Neural progenitor cell (in vitro differentiated cells): ENCODE results near the gene DOCK10. TPM values are rescaled to one million over a fixed set of nuclear protein-coding genes. Genes with fewer than 3 reads are reported as not detected.

ENCODE experiments used
- DNase-seq: peaks from one replicate; pipeline ENCODE4 v3.0.0-alpha.2; 2016; ENCODE audit warnings: low spot score
- H2AFZ ChIP-seq: fragments of 200-600 bp; sonication (generic); replicated peaks from 2 replicates; pipeline ENCODE4 v1.6.1; 2016; ENCODE audit warnings: antibody characterized with exemption
- H3F3A ChIP-seq: fragments of 200-600 bp; sonication (generic); 2 replicates; pipeline ENCODE4 v1.6.1; 2016; ENCODE audit warnings: antibody characterized with exemption, low read depth
- H3K27ac ChIP-seq: fragments of 200-600 bp; sonication (generic); 2 replicates; pipeline ENCODE4 v1.5.1; 2016; ENCODE audit warnings: mild to moderate bottlenecking
- H3K27me3 ChIP-seq: fragments of 200-600 bp; sonication (generic); 2 replicates; pipeline ENCODE4 v1.6.1; 2016; ENCODE audit warnings: mild to moderate bottlenecking, moderate library complexity
- H3K36me3 ChIP-seq: fragments of 200-600 bp; sonication (generic); 2 replicates; pipeline ENCODE4 v1.5.1; 2016
- H3K4me1 ChIP-seq: fragments of 200-600 bp; sonication (generic); 2 replicates; pipeline ENCODE4 v1.6.1; 2016; ENCODE audit warnings: mixed run types
- H3K4me2 ChIP-seq: fragments of 200-600 bp; sonication (generic); 2 replicates; pipeline ENCODE4 v1.6.1; 2016
- H3K4me3 ChIP-seq: fragments of 200-600 bp; sonication (generic); 2 replicates; pipeline ENCODE4 v1.5.1; 2016
- H3K79me2 ChIP-seq: fragments of 200-600 bp; sonication (generic); 2 replicates; pipeline ENCODE4 v1.6.1; 2016; ENCODE audit warnings: low read depth
- H3K9ac ChIP-seq: fragments of 200-600 bp; sonication (generic); 2 replicates; pipeline ENCODE4 v1.6.1; 2016
- H3K9me3 ChIP-seq: fragments of 200-600 bp; sonication (generic); 2 replicates; pipeline ENCODE4 v1.5.1; 2016; ENCODE audit warnings: low read depth
- H4K20me1 ChIP-seq: fragments of 200-600 bp; sonication (generic); 2 replicates; pipeline ENCODE4 v1.6.1; 2016; ENCODE audit warnings: low read depth
- H3K27ac Mint-ChIP-seq: 3 replicates; pipeline ENCODE4 v1.8.0; 2021; ENCODE audit warnings: mixed read lengths
- H3K27me3 Mint-ChIP-seq: 2 replicates; pipeline ENCODE4 v1.8.0; 2022; ENCODE audit warnings: low read depth, mild to moderate bottlenecking, inconsistent platforms, moderate library complexity, mixed read lengths; ENCODE audit not compliant: insufficient read depth
- H3K36me3 Mint-ChIP-seq: 3 replicates; pipeline ENCODE4 v1.8.0; 2021; ENCODE audit warnings: mixed read lengths
- H3K4me1 Mint-ChIP-seq: 3 replicates; pipeline ENCODE4 v1.8.0; 2021; ENCODE audit warnings: mixed read lengths
- H3K4me3 Mint-ChIP-seq: 3 replicates; pipeline ENCODE4 v1.8.0; 2021; ENCODE audit warnings: mild to moderate bottlenecking, moderate library complexity, mixed read lengths
- H3K9me3 Mint-ChIP-seq: 3 replicates; pipeline ENCODE4 v1.8.0; 2020; ENCODE audit warnings: mixed read lengths
- EZH2 ChIP-seq: fragments of 200-600 bp; sonication (generic); IDR thresholded peaks from 2 replicates; pipeline ENCODE4 v1.6.1; 2017; ENCODE audit warnings: antibody characterized with exemption, mild to moderate bottlenecking, moderate library complexity
- EZH2phosphoT487 ChIP-seq: fragments of 200-600 bp; sonication (generic); IDR thresholded peaks from 2 replicates; pipeline ENCODE4 v1.6.1; 2017; ENCODE audit warnings: antibody characterized with exemption
- total RNA-seq: library from RNA; depleted of rRNA; stranded (reverse); fragments of >200 nt; gene quantifications from 2 replicates; pipeline ENCODE4 v1.2.3, GENCODE V29; 2015; ENCODE audit warnings: low replicate concordance
- TF ChIP-seq, protein P1 (sequence below): fragments of 200-600 bp; sonication (generic); IDR thresholded peaks from 2 replicates; pipeline ENCODE4 v1.5.1; 2017; ENCODE audit warnings: antibody characterized with exemption, mild to moderate bottlenecking

Gene DOCK10
- total RNA-seq, 1 donor from 2014 or later = 1.1 TPM

- Histone ChIP-seq H3F3A (no peaks in the 10 kb centered on the region), H3K4me3 (no peak overlapping the region), H3K27me3 (no peaks in the 10 kb centered on the region), H3K27ac (no peak overlapping the region), H3K4me1 (no peaks in the 10 kb centered on the region), H3K9me3 (no peaks in the 10 kb centered on the region), H3K36me3 (no peaks in the 10 kb centered on the region), H3K9ac (no peak overlapping the region), H2AFZ (no peak overlapping the region), H3K79me2 (no peaks in the 10 kb centered on the region), H3K4me2 (no peak overlapping the region), H4K20me1 (no peaks in the 10 kb centered on the region)
- no peak for DNase-seq
- no peak overlapping the region for H3K27ac Mint-ChIP-seq
- H3K9me3 Mint-ChIP-seq = no peaks in the 10 kb centered on the region
- H3K27me3 Mint-ChIP-seq = no peaks in the 10 kb centered on the region
- TF ChIP-seq EZH2phosphoT487 (no peak), EZH2 (no peak)
- TF ChIP-seq, protein P1, sequence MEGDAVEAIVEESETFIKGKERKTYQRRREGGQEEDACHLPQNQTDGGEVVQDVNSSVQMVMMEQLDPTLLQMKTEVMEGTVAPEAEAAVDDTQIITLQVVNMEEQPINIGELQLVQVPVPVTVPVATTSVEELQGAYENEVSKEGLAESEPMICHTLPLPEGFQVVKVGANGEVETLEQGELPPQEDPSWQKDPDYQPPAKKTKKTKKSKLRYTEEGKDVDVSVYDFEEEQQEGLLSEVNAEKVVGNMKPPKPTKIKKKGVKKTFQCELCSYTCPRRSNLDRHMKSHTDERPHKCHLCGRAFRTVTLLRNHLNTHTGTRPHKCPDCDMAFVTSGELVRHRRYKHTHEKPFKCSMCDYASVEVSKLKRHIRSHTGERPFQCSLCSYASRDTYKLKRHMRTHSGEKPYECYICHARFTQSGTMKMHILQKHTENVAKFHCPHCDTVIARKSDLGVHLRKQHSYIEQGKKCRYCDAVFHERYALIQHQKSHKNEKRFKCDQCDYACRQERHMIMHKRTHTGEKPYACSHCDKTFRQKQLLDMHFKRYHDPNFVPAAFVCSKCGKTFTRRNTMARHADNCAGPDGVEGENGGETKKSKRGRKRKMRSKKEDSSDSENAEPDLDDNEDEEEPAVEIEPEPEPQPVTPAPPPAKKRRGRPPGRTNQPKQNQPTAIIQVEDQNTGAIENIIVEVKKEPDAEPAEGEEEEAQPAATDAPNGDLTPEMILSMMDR = no peak
- H3K4me3 Mint-ChIP-seq = no peak overlapping the region
- no peaks in the 10 kb centered on the region for H3K4me1 Mint-ChIP-seq
- H3K36me3 Mint-ChIP-seq = no peaks in the 10 kb centered on the region
Observed at GRCh38 chr2:225086915-225087314, 44.6 kb upstream of the DOCK10 start.

DNA sequence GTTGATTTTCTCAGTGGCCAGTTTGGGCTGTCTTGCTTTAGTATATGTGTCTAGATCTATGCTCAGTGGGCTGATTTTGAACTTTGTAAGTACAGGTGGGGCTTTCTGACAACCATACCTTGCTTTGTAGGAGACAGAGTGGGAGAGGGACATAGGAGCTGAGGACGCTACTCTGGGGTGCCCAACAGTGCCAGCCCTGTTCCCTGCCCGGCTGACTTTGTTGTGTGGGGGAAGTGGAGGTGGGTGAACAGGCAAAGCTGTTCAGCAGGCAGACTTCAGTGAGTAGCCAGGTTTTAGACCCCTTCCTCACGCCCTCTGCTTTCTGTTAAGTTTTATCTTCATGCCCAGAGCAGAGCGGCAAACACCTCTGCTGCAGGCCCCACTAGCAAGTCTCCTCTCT is 44.2 kb upstream of the DOCK10 start:
- Histone ChIP-seq H3K4me1 (no peaks in the 10 kb centered on the region), H3K4me3 (no peak overlapping the region), H3K27ac (no peak overlapping the region), H3F3A (no peaks in the 10 kb centered on the region), H3K9ac (no peak overlapping the region), H4K20me1 (no peaks in the 10 kb centered on the region), H3K4me2 (no peak overlapping the region), H3K9me3 (no peaks in the 10 kb centered on the region), H3K36me3 (no peaks in the 10 kb centered on the region), H3K27me3 (no peaks in the 10 kb centered on the region), H3K79me2 (no peaks in the 10 kb centered on the region), H2AFZ (no peak overlapping the region)
- H3K27ac Mint-ChIP-seq = no peak overlapping the region
- no peak overlapping the region for H3K4me3 Mint-ChIP-seq
- no peaks in the 10 kb centered on the region for H3K36me3 Mint-ChIP-seq
- no peak for DNase-seq
- no peaks in the 10 kb centered on the region for H3K9me3 Mint-ChIP-seq
- TF ChIP-seq, protein P1 = no peak
- TF ChIP-seq EZH2phosphoT487 (no peak), EZH2 (no peak)
- H3K27me3 Mint-ChIP-seq = no peaks in the 10 kb centered on the region
- H3K4me1 Mint-ChIP-seq = no peaks in the 10 kb centered on the region

- Mint-ChIP-seq H3K9me3 (no peaks in the 10 kb centered on the region), H3K36me3 (no peaks in the 10 kb centered on the region), H3K27me3 (no peaks in the 10 kb centered on the region), H3K27ac (no peak overlapping the region), H3K4me3 (no peak overlapping the region), H3K4me1 (no peaks in the 10 kb centered on the region)
- no peaks in the 10 kb centered on the region for H3F3A ChIP-seq
- no peaks in the 10 kb centered on the region for H3K27me3 ChIP-seq
- H3K27ac ChIP-seq = no peak overlapping the region
- H3K4me1 ChIP-seq = no peaks in the 10 kb centered on the region
- TF ChIP-seq EZH2phosphoT487 (no peak), EZH2 (no peak)
- TF ChIP-seq, protein P1 = no peak
- H3K4me2 ChIP-seq = no peak overlapping the region
- H3K4me3 ChIP-seq = no peak overlapping the region
- no peaks in the 10 kb centered on the region for H3K9me3 ChIP-seq
- H3K36me3 ChIP-seq = no peaks in the 10 kb centered on the region
- H4K20me1 ChIP-seq = no peaks in the 10 kb centered on the region
- H3K79me2 ChIP-seq = no peaks in the 10 kb centered on the region
- no peak overlapping the region for H2AFZ ChIP-seq
- no peak overlapping the region for H3K9ac ChIP-seq
- no peak for DNase-seq
Observed at GRCh38 chr2:225083276-225083675, 41.0 kb upstream of the DOCK10 start.

GRCh38 chr2:225076125-225076524 is 33.9 kb upstream of the DOCK10 start:
- Histone ChIP-seq H3K4me1 (peaks cover 20% of the 10 kb centered on the region), H3K27ac (no peak overlapping the region), H2AFZ (no peak overlapping the region), H3K79me2 (no peaks in the 10 kb centered on the region), H3K4me2 (no peak overlapping the region), H4K20me1 (no peaks in the 10 kb centered on the region), H3K36me3 (no peaks in the 10 kb centered on the region), H3K9me3 (no peaks in the 10 kb centered on the region), H3K9ac (no peak overlapping the region), H3K27me3 (no peaks in the 10 kb centered on the region), H3K4me3 (no peak overlapping the region), H3F3A (no peaks in the 10 kb centered on the region)
- Mint-ChIP-seq H3K27ac (no peak overlapping the region), H3K36me3 (no peaks in the 10 kb centered on the region), H3K27me3 (no peaks in the 10 kb centered on the region), H3K4me1 (peaks cover 18% of the 10 kb centered on the region), H3K9me3 (no peaks in the 10 kb centered on the region), H3K4me3 (no peak overlapping the region)
- DNase-seq = no peak
- TF ChIP-seq EZH2 (no peak), EZH2phosphoT487 (no peak)
- TF ChIP-seq, protein P1 = no peak
